SJCRH30 (cell line): ENCODE measurements around the gene CKLF. TPM values are rescaled to one million over a fixed set of nuclear protein-coding genes. Genes with fewer than 3 reads are reported as not detected.
"Not testable (repeated sequence)": the region's sequence is repeated elsewhere in the genome, so short reads cannot be mapped to it uniquely, and the experiment has no call there.

Source experiments
- DNase-seq, 2 experiments: peaks; one replicate each; pipeline ENCODE4 v3.0.0-alpha.2; 2015 to 2020
- H3K27ac ChIP-seq: fragments of 250-450 bp; sonication (Bioruptor Pico); 2 replicates; pipeline ENCODE4 v1.5.1; 2020; ENCODE audit warnings: mild to moderate bottlenecking, moderate library complexity
- H3K27me3 ChIP-seq: fragments of 250-450 bp; sonication (Bioruptor Pico); 2 replicates; pipeline ENCODE4 v1.5.1; 2020; ENCODE audit warnings: mild to moderate bottlenecking, moderate library complexity
- H3K36me3 ChIP-seq: fragments of 250-450 bp; sonication (Bioruptor Pico); 2 replicates; pipeline ENCODE4 v1.5.1; 2020; ENCODE audit warnings: mild to moderate bottlenecking, moderate library complexity
- H3K4me1 ChIP-seq: fragments of 250-450 bp; sonication (Bioruptor Pico); 2 replicates; pipeline ENCODE4 v1.5.1; 2020; ENCODE audit warnings: mild to moderate bottlenecking, moderate library complexity
- H3K4me3 ChIP-seq: fragments of 250-450 bp; sonication (Bioruptor Pico); 2 replicates; pipeline ENCODE4 v1.5.1; 2020; ENCODE audit warnings: mild to moderate bottlenecking, moderate library complexity
- H3K9me3 ChIP-seq: fragments of 250-450 bp; sonication (Bioruptor Pico); replicated peaks from 2 replicates; pipeline ENCODE4 v1.5.1; 2020; ENCODE audit warnings: mild to moderate bottlenecking, moderate library complexity
- total RNA-seq: library from RNA; depleted of rRNA; stranded (reverse); fragments of >200 nt; shearing (Covaris generic); gene quantifications from 2 replicates; pipeline ENCODE4 v1.2.3, GENCODE V29; 2014; rRNA removed

CKLF gene
- 121 and 127 TPM in 2 replicates for total RNA-seq

- peak; percentile 92 to 96 for DNase-seq
- Histone ChIP-seq H3K9me3 (no peaks in the 10 kb centered on the region), H3K4me1 (peaks cover 11% of the 10 kb centered on the region), H3K4me3 (peak within 1 kb of the TSS; percentile 57), H3K27ac (peak within 1 kb of the TSS; percentile 59), H3K27me3 (no peaks in the 10 kb centered on the region), H3K36me3 (peaks cover 10% of the 10 kb centered on the region; the same call in 1 of the 2 replicates)
Measured at GRCh38 chr16:66552286-66553177, at the start of gene CKLF. CKLF (plus strand) TSS chr16:66552576; CDS start chr16:66552716, 140 bp downstream.

DNA sequence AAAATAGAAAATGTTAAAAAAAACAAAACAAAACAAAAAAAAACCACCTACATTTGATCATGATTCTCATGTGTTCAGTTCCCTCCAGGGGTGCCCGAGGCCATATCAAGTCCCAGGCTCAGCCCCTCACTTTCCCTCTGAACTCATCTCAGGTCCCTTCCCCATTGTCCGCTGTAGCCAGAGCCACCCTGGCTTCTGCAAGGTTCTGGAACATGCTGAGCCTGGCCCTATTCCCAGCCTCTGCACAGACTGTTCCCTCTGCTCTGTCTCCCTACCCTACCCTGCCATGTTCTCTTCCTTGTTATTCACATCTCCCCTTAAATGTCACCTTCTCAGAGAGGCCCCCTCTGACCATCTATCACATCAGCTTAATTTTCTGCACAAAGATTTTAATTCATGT, 49.3 kb upstream of the CKLF start:
- no peak overlapping the region for H3K4me3 ChIP-seq
- no peak for DNase-seq
- peaks cover 25% of the 10 kb centered on the region for H3K9me3 ChIP-seq
- H3K27me3 ChIP-seq = no peaks in the 10 kb centered on the region
- no peak overlapping the region for H3K27ac ChIP-seq
- no peaks in the 10 kb centered on the region for H3K4me1 ChIP-seq
- H3K36me3 ChIP-seq = no peaks in the 10 kb centered on the region

GRCh38 chr16:66503612-66504011, 48.8 kb upstream of the CKLF start:
- Histone ChIP-seq H3K27me3 (no peaks in the 10 kb centered on the region), H3K4me1 (no peaks in the 10 kb centered on the region), H3K9me3 (peaks cover 19% of the 10 kb centered on the region), H3K36me3 (no peaks in the 10 kb centered on the region), H3K4me3 (no peak overlapping the region), H3K27ac (no peak overlapping the region)
- no peak for DNase-seq

DNA sequence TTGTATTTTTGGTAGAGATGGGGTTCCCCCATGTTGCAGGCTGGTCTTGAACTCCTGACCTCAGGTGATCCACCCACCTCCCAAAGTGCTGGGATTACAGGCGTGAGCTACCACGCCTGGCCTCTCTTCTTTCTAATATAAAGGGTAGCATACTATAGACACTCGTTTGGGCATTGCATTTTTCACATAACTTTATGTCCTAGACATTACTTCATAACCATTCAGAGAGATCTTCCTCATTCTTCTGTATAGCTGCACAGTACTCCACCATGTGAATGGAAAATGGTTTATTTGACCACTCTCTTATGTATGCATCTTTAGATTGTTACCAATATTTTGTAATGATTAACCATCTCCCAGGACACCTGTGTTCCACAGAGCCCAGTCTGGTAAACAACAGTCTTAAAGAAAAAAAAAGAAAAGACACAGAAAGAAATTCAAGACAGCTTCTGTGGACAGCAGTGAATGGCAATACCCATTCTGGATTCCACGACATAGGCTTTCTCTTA, 44.6 kb upstream of the CKLF start:
- Histone ChIP-seq H3K4me1 (peaks cover 15% of the 10 kb centered on the region), H3K36me3 (no peaks in the 10 kb centered on the region), H3K27me3 (no peaks in the 10 kb centered on the region), H3K9me3 (no peaks in the 10 kb centered on the region), H3K27ac (no peak overlapping the region), H3K4me3 (no peak overlapping the region)
- DNase-seq = no peak

DNA sequence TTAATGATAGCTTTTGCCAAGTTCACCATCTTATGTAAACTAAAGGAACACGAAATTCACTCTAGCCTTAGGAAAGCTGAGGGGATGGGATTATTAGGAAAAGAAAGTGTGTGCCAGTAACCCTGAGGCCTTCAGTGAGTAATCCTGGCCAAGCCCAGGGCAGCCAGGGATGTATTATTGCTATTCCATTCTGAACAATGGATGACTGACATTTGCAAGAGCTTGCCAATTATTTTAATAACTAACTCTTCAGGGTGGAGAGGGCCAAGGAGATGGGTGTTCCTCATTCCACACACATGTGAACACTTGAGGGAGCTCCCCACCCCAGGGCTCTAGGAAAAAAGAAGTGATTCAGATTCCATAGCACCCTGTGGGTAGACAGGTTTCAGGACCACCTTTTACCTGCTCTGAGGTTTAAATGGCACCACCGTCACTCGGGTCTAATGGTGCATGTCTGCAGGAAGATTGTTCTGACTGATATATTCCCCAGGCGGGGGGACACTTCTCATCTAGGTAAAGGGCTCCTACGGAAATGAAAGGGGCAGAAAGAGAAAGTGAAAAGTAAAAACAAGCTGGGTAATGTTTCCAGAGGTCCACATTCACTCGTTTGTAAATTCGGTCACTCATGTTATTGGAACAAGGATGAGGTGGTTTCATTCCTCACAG, 44.0 kb upstream of the CKLF start:
- Histone ChIP-seq H3K27me3 (no peaks in the 10 kb centered on the region), H3K36me3 (no peaks in the 10 kb centered on the region), H3K9me3 (no peaks in the 10 kb centered on the region), H3K4me1 (peaks cover 15% of the 10 kb centered on the region), H3K27ac (no peak overlapping the region), H3K4me3 (no peak overlapping the region)
- DNase-seq = no peak

DNA sequence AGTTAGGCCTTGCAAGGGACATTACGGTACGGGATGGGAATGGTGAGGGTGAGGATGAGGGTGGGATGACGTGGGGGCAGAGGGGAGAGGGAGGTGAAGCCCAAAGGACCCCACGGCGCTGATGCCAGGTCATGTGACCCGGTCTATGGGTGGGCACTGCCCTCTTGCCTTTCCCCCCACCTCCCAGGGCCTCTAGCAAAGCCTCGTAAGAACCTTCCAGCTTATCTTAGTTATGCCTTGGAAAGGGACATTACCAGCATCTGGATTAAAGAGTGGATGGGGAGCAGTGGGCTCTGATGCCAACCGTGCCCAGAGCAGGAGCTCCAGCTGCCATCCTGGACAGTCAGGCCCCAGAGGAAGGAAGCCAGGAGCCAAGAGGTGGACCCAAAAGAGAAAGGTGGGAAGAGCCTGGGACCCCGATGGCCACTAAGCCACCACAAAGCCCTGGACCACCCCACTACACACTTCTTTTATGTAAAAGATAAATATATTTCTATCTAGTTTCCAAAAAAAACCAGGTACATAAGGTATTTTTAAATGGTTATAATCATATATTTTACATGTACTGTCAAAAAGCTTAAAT, 43.4 kb upstream of the CKLF start:
- no peak for DNase-seq

GRCh38 chr16:66509576-66509975, 42.8 kb upstream of the CKLF start:
- no peak for DNase-seq

More for the DNA sequence above, 43.4 kb upstream of the CKLF start:
- no peaks in the 10 kb centered on the region for H3K9me3 ChIP-seq
- H3K27ac ChIP-seq = no peak overlapping the region
- no peaks in the 10 kb centered on the region for H3K36me3 ChIP-seq
- H3K4me1 ChIP-seq = peaks cover 15% of the 10 kb centered on the region
- H3K4me3 ChIP-seq = no peak overlapping the region
- no peaks in the 10 kb centered on the region for H3K27me3 ChIP-seq

DNA sequence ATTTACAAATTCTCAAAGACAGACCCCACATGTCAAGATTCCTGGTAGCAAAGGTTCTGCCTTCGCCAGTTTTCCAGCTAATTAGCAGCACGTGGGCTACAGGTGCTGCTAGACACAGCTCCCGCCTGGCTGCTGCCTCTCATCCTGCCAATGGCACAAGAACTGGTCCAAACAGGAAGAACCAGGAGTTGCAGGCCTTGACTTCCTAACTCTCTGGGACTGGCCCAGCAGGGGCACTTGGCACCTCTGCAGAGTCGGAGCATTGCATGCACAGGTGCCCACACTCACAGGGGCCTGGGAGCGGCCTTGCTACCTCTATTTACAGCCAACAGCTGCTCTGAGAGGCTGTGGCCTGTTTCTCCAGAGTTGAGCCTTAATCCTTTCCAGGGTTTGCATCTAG, 42.1 kb upstream of the CKLF start:
- Histone ChIP-seq H3K9me3 (no peaks in the 10 kb centered on the region), H3K4me1 (peaks cover 15% of the 10 kb centered on the region), H3K27ac (no peak overlapping the region), H3K36me3 (no peaks in the 10 kb centered on the region), H3K27me3 (no peaks in the 10 kb centered on the region), H3K4me3 (no peak overlapping the region)
- no peak for DNase-seq

More at GRCh38 chr16:66509576-66509975, 42.8 kb upstream of the CKLF start:
- Histone ChIP-seq H3K27ac (no peak overlapping the region), H3K4me3 (no peak overlapping the region), H3K9me3 (no peaks in the 10 kb centered on the region), H3K4me1 (peaks cover 15% of the 10 kb centered on the region), H3K27me3 (no peaks in the 10 kb centered on the region), H3K36me3 (no peaks in the 10 kb centered on the region)

- Histone ChIP-seq H3K9me3 (no peaks in the 10 kb centered on the region), H3K4me1 (peaks cover 15% of the 10 kb centered on the region), H3K27me3 (no peaks in the 10 kb centered on the region), H3K27ac (no peak overlapping the region), H3K36me3 (no peaks in the 10 kb centered on the region), H3K4me3 (no peak overlapping the region)
- DNase-seq = no peak
Measured at GRCh38 chr16:66510711-66511601, 41.4 kb upstream of the CKLF start.

DNA sequence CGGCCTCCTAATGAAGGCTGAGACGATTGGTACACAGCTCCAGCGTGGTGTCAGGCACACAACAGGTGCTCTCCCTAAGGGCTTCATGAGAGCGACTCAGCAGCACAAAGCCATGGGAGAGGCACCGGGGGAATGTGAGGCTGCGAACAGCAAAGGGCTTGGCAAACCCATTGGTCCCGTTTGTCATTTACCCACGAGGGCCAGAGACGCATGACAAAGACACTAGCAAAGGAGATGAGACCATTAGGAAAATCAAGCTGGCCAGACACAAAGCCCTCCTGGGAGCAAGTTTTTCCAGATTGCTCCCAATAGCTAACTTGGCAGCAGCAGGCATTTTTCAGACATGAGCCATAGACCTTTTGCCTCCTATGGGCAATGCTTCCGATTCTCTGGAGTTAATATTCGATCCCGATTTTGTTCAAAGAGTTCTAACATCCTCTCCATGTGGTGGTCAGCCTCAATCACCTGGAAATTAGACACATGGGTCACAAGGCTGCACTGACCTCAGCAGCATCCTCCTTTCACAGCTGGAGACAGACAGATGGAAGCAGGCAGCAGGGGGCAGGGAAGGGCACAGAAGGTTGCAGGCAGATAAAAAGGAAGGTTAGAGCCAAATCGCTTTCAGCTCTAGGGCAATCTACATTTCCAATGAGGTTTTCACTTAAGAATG, 40.6 kb upstream of the CKLF start:
- H3K36me3 ChIP-seq = no peaks in the 10 kb centered on the region
- H3K27me3 ChIP-seq = no peaks in the 10 kb centered on the region
- no peaks in the 10 kb centered on the region for H3K9me3 ChIP-seq
- peak; percentile 45 to 58 for DNase-seq
- peaks cover 22% of the 10 kb centered on the region for H3K4me1 ChIP-seq
- peak overlapping the region; percentile 31 for H3K27ac ChIP-seq
- H3K4me3 ChIP-seq = no peak overlapping the region

DNA sequence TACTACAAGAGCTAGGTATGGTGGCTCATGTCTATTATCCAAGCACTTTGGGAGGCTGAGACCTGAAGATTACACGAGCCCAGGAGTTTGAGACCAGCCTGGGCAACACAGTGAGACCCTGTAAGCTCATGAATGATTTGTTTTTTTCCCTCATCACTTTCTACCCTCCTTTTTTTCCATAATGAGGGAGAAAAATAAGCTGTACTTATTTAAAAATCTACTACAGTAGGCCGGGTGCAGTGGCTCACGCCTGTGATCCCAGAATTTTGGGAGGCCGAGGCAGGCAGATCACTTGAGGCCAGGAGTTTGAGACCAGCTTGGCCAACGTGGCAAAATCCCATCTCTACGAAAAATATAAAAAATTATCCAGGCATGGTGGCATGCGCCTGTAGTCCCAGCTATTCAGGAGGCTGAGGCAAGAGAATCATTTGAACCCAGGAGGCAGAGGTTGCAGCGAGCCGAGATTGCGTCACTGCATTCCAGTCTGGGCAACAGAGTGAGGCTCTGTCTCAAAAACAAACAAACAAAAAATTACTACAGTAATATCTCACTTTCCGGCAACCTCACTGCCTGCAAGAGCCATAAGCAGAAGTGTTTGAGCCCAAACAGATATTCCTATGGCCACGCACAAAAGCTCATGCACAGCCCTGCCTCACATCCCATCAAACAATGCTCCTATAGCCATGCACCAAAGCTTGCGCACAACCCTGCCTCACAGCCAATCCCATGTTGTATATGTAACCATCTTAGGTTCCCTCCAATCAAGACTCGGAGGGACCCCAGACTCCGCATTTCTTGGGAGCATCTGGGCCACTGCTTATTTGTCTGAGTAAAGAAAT, 39.9 kb upstream of the CKLF start:
- no peak for DNase-seq
- H3K36me3 ChIP-seq = no peaks in the 10 kb centered on the region
- no peaks in the 10 kb centered on the region for H3K27me3 ChIP-seq
- H3K27ac ChIP-seq = peak overlapping the region; percentile 31
- H3K9me3 ChIP-seq = no peaks in the 10 kb centered on the region
- peaks cover 28% of the 10 kb centered on the region for H3K4me1 ChIP-seq
- no peak overlapping the region for H3K4me3 ChIP-seq

GRCh38 chr16:66513111-66513723, 39.2 kb upstream of the CKLF start:
- H3K4me1 ChIP-seq = peaks cover 34% of the 10 kb centered on the region
- H3K9me3 ChIP-seq = no peaks in the 10 kb centered on the region
- no peak for DNase-seq
- H3K27me3 ChIP-seq = no peaks in the 10 kb centered on the region
- H3K36me3 ChIP-seq = no peaks in the 10 kb centered on the region
- no peak overlapping the region for H3K27ac ChIP-seq
- no peak overlapping the region for H3K4me3 ChIP-seq

GRCh38 chr16:66514391-66514790, 38.0 kb upstream of the CKLF start:
- DNase-seq, H3K36me3 ChIP-seq, H3K27ac ChIP-seq, H3K9me3 ChIP-seq, H3K4me3 ChIP-seq, H3K27me3 ChIP-seq: not testable (repeated sequence)
- peaks cover 34% of the 10 kb centered on the region for H3K4me1 ChIP-seq
